ENCODE measurements around the gene TMEM94. TPM values are rescaled to one million over a fixed set of nuclear protein-coding genes. Genes with fewer than 3 reads are reported as not detected.

TMEM94 gene
- total and polyA plus RNA-seq, 9 of the 15 experiments (the other 6 are each of a cell fraction or from before 2014, with no cell fraction given): 0.35 to 48.1 (median 14.4) TPM

DNA sequence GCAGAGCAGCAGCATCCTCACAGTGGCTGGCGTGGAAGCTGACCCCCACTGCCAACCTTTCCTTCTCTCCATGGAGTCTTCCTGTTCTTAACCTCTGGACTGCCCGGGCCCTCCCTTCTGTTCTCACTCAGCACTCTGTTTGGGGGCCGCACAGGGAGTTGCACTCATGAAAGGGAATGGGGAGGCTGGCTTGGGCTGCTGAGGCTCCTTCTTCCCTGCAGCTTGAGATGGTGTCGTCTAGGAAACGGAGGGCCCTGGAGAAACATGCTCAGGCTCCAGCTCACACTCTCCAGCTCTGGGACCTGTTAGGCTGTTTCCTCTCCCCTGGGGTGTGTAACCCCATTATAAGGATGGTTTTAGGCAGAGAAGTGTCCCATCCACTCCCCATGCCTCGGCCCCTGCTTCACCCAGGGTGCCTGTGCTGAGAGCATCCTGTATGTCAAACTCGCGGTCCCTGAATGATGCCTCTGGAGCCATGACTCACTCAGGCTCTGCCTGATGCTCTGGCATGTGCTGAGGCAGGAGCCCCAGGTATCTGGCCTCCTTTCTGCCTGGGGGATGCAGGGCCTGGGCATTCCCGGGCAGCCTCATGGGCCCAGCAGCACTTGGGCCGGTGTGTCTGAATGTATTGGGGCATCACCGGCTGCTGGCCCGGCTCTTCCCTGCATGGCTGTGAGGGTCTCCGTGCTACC, 18.9 kb downstream of the TMEM94 start:
- POLR2A ChIA-PET: interaction anchor here (0.7 to 1.3 kb wide), 2 partner anchors 11 to 20 kb away, joined by 3 read pairs; no protein-coding TSS in a partner anchor

More for the DNA sequence above, 18.9 kb downstream of the TMEM94 start:
- Histone ChIP-seq H3K79me2 (ENCODE audit: control insufficient read depth, insufficient read depth, low read length) (no peaks in the 10 kb centered on the region), H3K4me2 (ENCODE audit: insufficient read depth, low read length) (no peak overlapping the region), H3K9ac (ENCODE audit: insufficient read depth in 1 of 2, low read depth in 2 of 2, low read length in 2 of 2) (no peak overlapping the region), H3K36me3 (ENCODE audit: control insufficient read depth, insufficient read depth, low read length) (peaks cover 20% of the 10 kb centered on the region), H3K27ac (ENCODE audit: extremely low read depth, low read depth, low read length) (no peak overlapping the region), H2AFZ (ENCODE audit: low read depth, low read length) (no peak overlapping the region), H3K9me3 (replicated peaks; ENCODE audit: control insufficient read depth, insufficient read depth, low read depth, low read length) (no peaks in the 10 kb centered on the region), H3K4me3 (no peak overlapping the region), H3K4me1 (replicated peaks in 1 of 2; ENCODE audit: control insufficient read depth in 2 of 2, insufficient read depth in 2 of 2, low read length in 2 of 2) (peaks cover 0 to 6% of the 10 kb centered on the region in 2 experiments; a peak in 1 of 5 replicates), H3K27me3 (ENCODE audit: control insufficient read depth in 2 of 2, insufficient read depth in 2 of 2, low read length in 2 of 2) (no peaks in the 10 kb centered on the region), H3K9me1 (ENCODE audit: control insufficient read depth, insufficient read depth, low read length) (no peaks in the 10 kb centered on the region), H4K20me1 (replicated peaks; ENCODE audit: control insufficient read depth, insufficient read depth, low read length) (peaks cover 12% of the 10 kb centered on the region)
- TF ChIP-seq RFX1 (IDR thresholded peaks at IDR 0.05): peak; percentile 27; the same call in 1 of the 2 replicates
- TF ChIP-seq ZNF444 (CRISPR knock-in tag; IDR thresholded peaks at IDR 0.05): no peak
- TF ChIP-seq, protein P1, sequence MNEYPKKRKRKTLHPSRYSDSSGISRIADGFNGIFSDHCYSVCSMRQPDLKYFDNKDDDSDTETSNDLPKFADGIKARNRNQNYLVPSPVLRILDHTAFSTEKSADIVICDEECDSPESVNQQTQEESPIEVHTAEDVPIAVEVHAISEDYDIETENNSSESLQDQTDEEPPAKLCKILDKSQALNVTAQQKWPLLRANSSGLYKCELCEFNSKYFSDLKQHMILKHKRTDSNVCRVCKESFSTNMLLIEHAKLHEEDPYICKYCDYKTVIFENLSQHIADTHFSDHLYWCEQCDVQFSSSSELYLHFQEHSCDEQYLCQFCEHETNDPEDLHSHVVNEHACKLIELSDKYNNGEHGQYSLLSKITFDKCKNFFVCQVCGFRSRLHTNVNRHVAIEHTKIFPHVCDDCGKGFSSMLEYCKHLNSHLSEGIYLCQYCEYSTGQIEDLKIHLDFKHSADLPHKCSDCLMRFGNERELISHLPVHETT (CRISPR knock-in tag; conservative IDR thresholded peaks at IDR 0.05 in 1 of 2, IDR thresholded peaks at IDR 0.05 in 1 of 2): no peak
- TF ChIP-seq, protein P2, sequence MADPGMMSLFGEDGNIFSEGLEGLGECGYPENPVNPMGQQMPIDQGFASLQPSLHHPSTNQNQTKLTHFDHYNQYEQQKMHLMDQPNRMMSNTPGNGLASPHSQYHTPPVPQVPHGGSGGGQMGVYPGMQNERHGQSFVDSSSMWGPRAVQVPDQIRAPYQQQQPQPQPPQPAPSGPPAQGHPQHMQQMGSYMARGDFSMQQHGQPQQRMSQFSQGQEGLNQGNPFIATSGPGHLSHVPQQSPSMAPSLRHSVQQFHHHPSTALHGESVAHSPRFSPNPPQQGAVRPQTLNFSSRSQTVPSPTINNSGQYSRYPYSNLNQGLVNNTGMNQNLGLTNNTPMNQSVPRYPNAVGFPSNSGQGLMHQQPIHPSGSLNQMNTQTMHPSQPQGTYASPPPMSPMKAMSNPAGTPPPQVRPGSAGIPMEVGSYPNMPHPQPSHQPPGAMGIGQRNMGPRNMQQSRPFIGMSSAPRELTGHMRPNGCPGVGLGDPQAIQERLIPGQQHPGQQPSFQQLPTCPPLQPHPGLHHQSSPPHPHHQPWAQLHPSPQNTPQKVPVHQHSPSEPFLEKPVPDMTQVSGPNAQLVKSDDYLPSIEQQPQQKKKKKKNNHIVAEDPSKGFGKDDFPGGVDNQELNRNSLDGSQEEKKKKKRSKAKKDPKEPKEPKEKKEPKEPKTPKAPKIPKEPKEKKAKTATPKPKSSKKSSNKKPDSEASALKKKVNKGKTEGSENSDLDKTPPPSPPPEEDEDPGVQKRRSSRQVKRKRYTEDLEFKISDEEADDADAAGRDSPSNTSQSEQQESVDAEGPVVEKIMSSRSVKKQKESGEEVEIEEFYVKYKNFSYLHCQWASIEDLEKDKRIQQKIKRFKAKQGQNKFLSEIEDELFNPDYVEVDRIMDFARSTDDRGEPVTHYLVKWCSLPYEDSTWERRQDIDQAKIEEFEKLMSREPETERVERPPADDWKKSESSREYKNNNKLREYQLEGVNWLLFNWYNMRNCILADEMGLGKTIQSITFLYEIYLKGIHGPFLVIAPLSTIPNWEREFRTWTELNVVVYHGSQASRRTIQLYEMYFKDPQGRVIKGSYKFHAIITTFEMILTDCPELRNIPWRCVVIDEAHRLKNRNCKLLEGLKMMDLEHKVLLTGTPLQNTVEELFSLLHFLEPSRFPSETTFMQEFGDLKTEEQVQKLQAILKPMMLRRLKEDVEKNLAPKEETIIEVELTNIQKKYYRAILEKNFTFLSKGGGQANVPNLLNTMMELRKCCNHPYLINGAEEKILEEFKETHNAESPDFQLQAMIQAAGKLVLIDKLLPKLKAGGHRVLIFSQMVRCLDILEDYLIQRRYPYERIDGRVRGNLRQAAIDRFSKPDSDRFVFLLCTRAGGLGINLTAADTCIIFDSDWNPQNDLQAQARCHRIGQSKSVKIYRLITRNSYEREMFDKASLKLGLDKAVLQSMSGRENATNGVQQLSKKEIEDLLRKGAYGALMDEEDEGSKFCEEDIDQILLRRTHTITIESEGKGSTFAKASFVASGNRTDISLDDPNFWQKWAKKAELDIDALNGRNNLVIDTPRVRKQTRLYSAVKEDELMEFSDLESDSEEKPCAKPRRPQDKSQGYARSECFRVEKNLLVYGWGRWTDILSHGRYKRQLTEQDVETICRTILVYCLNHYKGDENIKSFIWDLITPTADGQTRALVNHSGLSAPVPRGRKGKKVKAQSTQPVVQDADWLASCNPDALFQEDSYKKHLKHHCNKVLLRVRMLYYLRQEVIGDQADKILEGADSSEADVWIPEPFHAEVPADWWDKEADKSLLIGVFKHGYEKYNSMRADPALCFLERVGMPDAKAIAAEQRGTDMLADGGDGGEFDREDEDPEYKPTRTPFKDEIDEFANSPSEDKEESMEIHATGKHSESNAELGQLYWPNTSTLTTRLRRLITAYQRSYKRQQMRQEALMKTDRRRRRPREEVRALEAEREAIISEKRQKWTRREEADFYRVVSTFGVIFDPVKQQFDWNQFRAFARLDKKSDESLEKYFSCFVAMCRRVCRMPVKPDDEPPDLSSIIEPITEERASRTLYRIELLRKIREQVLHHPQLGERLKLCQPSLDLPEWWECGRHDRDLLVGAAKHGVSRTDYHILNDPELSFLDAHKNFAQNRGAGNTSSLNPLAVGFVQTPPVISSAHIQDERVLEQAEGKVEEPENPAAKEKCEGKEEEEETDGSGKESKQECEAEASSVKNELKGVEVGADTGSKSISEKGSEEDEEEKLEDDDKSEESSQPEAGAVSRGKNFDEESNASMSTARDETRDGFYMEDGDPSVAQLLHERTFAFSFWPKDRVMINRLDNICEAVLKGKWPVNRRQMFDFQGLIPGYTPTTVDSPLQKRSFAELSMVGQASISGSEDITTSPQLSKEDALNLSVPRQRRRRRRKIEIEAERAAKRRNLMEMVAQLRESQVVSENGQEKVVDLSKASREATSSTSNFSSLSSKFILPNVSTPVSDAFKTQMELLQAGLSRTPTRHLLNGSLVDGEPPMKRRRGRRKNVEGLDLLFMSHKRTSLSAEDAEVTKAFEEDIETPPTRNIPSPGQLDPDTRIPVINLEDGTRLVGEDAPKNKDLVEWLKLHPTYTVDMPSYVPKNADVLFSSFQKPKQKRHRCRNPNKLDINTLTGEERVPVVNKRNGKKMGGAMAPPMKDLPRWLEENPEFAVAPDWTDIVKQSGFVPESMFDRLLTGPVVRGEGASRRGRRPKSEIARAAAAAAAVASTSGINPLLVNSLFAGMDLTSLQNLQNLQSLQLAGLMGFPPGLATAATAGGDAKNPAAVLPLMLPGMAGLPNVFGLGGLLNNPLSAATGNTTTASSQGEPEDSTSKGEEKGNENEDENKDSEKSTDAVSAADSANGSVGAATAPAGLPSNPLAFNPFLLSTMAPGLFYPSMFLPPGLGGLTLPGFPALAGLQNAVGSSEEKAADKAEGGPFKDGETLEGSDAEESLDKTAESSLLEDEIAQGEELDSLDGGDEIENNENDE (IDR thresholded peaks at IDR 0.05; ENCODE audit: low read depth, low read length): no peak
- TF ChIP-seq HNRNPUL1 (IDR thresholded peaks at IDR 0.05; ENCODE audit: low read length): no peak
- TF ChIP-seq RAD21 (CRISPR knock-in tag; conservative IDR thresholded peaks at IDR 0.05 in 1 of 2, IDR thresholded peaks at IDR 0.05 in 1 of 2): no peak
- TF ChIP-seq BRF1 (IDR thresholded peaks at IDR 0.05; ENCODE audit: borderline replicate concordance, extremely low read depth, insufficient read length): no peak
- intact Hi-C loops (cut with micrococcal nuclease): no loop called here
- no peak for FAIRE-seq
- WGBS (ENCODE audit: insufficient coverage, low coverage, missing lambda C conversion rate): 58% methylated on average over 12 of the region's 13 CpGs
- DNase-seq (ENCODE audit: extremely low read depth in 1 of 4, low spot score in 3 of 4): no peak
- in situ Hi-C loops (cut with MboI): no loop called here
- CTCF ChIA-PET (ENCODE audit: low intra/inter-chr PET ratio): no interaction called here
- no peak for ATAC-seq
- no TSS peak for BruUV-seq (replicated peaks)
